HFFc6 (cell line): ENCODE results near the gene PAFAH1B1. TPM values are rescaled to one million over a fixed set of nuclear protein-coding genes. Genes with fewer than 3 reads are reported as not detected.

Source experiments
- DNase-seq: peaks from one replicate; pipeline ENCODE4 v3.0.0-alpha.2; 2018
- H3K27ac Mint-ChIP-seq: 2 replicates; pipeline ENCODE4 v1.8.0; 2020; ENCODE audit warnings: mild to moderate bottlenecking, mixed read lengths
- H3K27me3 Mint-ChIP-seq: 2 replicates; pipeline ENCODE4 v1.8.0; 2021; ENCODE audit warnings: mild to moderate bottlenecking, moderate library complexity, mixed read lengths; ENCODE audit not compliant: insufficient read depth
- H3K36me3 Mint-ChIP-seq: 2 replicates; pipeline ENCODE4 v1.8.0; 2021; ENCODE audit warnings: low read depth, mixed read lengths
- H3K4me1 Mint-ChIP-seq: 2 replicates; pipeline ENCODE4 v1.8.0; 2020; ENCODE audit warnings: low read depth, mixed read lengths
- H3K4me3 Mint-ChIP-seq: 2 replicates; pipeline ENCODE4 v1.8.0; 2020; ENCODE audit warnings: mild to moderate bottlenecking, moderate library complexity, mixed read lengths
- H3K9me3 Mint-ChIP-seq: 2 replicates; pipeline ENCODE4 v1.8.0; 2020; ENCODE audit warnings: mild to moderate bottlenecking, mixed read lengths
- total RNA-seq, 6 experiments: library from RNA; stranded (reverse); fragmentation: NEBNext Ultra II Directional; extraction: Animal tissue kit (Norgen Biotek cat#: 25700); gene quantifications; 2 replicates in 1 of 6; 3 replicates in 5 of 6; pipeline ENCODE4 v1.2.3, GENCODE V29; 2021
- TF ChIP-seq, protein P1 (sequence below): fragments of 200-600 bp; sonication (generic); IDR thresholded peaks from 2 replicates; pipeline ENCODE4 v1.5.0; 2021; ENCODE audit warnings: antibody characterized with exemption, mild to moderate bottlenecking

The PAFAH1B1 gene
- total RNA-seq, 6 experiments from 2014 or later: 159 to 186 (median 167) TPM

DNA sequence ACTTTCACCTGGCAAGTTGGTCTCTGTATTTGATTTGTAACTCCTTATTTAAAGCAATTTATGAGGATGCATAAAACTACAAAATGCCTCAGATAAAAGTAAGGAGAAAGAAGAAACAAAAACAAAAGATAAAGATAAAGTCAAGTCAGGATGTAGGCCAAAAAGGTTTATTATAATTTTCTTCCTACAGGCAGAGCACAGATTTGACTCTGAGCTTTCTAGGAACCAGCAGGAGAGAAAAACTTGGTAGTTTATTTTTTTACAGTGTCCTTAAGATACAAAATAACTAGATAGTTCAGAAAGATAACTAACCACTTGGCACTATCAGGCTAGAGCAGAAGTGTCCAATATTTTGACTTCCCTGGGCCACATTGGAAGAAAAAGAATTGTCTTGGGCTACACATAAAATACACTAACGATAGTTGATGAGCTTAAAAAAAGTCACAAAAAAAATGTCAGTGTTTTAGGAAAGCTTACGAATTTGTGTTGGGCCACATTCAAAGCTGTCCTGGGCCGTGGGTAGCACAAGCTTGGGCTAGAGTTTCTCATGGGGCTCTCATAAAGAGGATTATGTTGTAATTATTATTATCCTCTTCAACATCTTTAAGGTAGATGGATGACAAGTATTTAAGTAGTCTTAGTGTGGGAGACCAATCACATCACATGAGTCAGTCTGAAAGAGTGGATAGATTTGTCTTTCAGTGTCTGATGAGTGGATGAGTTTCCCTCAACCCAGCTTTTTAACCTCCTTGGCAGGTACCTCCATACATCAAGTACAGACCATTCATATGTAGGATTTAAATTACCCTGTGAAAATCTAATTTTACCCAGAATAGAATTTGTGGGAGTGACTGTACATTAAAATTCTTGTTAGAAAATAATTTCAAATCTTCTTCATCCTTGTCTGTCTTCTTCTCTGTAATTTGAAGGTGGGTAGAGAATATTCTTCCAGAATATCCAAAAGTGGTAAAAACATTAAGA lies 17.0 kb downstream of the PAFAH1B1 start:
- Mint-ChIP-seq H3K4me1 (peaks cover 23% of the 10 kb centered on the region), H3K4me3 (no peak overlapping the region), H3K27me3 (no peaks in the 10 kb centered on the region), H3K9me3 (no peaks in the 10 kb centered on the region), H3K27ac (no peak overlapping the region), H3K36me3 (no peaks in the 10 kb centered on the region; the same call in 1 of the 2 replicates)
- TF ChIP-seq, protein P1, sequence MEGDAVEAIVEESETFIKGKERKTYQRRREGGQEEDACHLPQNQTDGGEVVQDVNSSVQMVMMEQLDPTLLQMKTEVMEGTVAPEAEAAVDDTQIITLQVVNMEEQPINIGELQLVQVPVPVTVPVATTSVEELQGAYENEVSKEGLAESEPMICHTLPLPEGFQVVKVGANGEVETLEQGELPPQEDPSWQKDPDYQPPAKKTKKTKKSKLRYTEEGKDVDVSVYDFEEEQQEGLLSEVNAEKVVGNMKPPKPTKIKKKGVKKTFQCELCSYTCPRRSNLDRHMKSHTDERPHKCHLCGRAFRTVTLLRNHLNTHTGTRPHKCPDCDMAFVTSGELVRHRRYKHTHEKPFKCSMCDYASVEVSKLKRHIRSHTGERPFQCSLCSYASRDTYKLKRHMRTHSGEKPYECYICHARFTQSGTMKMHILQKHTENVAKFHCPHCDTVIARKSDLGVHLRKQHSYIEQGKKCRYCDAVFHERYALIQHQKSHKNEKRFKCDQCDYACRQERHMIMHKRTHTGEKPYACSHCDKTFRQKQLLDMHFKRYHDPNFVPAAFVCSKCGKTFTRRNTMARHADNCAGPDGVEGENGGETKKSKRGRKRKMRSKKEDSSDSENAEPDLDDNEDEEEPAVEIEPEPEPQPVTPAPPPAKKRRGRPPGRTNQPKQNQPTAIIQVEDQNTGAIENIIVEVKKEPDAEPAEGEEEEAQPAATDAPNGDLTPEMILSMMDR: no peak
- no peak for DNase-seq

DNA sequence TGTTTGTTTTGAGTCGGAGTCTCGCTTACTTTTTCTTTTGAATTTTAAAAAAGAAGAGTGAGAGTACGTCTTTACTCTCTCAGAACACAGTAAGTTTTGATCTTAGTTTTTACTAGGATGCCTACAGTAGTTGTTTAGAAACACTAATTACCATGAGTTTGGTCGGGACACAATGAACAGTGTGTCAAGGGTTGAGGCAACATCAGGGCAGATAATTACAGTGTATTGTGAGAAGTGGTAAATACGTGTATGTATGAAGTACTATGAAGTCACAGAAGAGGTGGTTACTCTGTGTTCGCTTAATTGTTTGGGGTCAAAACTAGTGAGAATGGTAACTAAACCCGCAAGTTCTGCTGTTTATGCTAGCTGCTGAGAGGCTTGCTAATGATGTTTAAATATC lies 18.2 kb downstream of the PAFAH1B1 start:
- TF ChIP-seq, protein P1: no peak
- peaks cover 11% of the 10 kb centered on the region for H3K36me3 Mint-ChIP-seq
- no peaks in the 10 kb centered on the region for H3K9me3 Mint-ChIP-seq
- no peaks in the 10 kb centered on the region for H3K27me3 Mint-ChIP-seq
- H3K27ac Mint-ChIP-seq: no peak overlapping the region
- H3K4me1 Mint-ChIP-seq: peaks cover 17% of the 10 kb centered on the region
- H3K4me3 Mint-ChIP-seq: no peak overlapping the region
- no peak for DNase-seq

DNA sequence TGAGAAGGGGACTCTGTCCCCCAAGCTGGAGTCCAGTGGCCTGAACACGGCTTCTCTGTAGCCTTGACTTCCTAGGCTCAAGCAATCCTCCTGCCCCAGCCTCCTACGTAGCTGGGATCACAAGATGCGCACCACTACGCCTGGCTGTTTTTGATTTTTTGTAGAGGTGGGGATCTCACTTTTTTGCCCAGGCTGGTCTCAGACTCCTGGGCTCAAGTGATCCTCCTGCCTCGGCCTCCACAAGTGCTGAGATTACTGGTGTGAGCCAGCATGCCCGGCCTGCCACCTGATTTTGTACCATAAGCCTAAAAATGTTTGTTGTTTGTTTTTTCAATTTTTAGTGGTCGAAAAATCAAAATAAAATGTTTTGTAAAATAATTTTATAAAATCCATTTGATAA lies 19.2 kb downstream of the PAFAH1B1 start:
- Mint-ChIP-seq H3K9me3 (no peaks in the 10 kb centered on the region), H3K36me3 (peaks cover 11% of the 10 kb centered on the region), H3K4me3 (no peak overlapping the region), H3K27me3 (no peaks in the 10 kb centered on the region), H3K4me1 (peaks cover 17% of the 10 kb centered on the region), H3K27ac (no peak overlapping the region)
- TF ChIP-seq, protein P1: no peak
- no peak for DNase-seq

DNA sequence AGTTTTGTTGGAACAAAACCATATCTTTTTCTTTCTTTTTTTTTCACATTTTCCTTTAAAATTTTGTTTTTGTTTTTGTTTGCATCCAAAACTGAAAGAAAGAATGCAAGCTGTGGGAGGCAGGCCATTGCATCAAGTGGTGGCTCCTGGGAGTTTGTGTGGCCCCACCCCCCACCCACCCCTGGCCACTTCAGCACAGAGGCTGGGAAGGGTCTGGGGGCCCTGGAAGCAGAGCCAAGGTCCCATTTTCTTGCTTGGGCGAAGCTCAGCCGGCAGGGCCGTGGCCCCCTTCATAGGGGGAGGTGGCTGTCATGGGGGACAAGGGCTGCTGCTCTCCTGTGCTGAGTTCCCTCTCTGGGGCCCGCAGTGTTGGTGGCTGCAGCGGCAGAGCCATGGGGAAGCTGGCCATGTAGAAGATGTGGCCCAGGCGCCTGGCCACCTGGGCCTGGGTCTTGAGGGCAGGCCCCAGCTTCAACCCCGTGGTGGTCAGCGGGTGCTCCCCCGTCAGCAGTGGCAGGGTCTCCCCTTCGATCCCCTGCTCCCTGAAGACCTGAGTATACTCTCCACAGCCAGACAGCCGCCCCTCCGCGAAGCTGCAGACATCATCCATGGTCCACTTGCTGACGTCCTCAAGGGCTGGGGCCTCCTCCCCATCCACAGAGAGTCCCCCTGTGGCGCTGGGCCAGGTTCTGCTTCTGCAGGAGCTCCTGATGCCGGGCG lies 19.8 kb downstream of the PAFAH1B1 start:
- TF ChIP-seq, protein P1: no peak
- Mint-ChIP-seq H3K27me3 (no peaks in the 10 kb centered on the region), H3K4me3 (no peak overlapping the region), H3K9me3 (no peaks in the 10 kb centered on the region), H3K36me3 (peaks cover 11% of the 10 kb centered on the region), H3K27ac (no peak overlapping the region), H3K4me1 (peaks cover 17% of the 10 kb centered on the region)
- no peak for DNase-seq

DNA sequence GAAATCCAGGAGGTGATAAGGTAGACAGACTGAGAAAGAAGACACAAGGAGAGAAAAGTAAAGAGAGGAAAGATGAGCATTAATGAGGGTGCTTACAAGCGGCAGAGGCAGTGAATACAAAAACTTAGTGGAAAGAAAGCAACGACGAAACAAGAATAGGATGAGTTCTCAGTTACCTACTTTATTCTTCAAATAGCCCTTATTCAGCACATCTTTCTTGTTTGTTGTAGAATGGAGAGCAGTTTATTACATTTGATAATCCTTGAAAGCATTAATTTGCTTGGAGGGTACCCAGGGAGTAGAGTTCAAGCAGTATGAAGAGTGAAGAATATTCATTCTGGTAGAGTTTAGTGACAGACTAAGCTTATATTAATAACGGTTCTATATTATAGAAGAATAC lies 22.4 kb downstream of the PAFAH1B1 start:
- H3K36me3 Mint-ChIP-seq: peaks cover 12% of the 10 kb centered on the region

More for the DNA sequence above, 22.4 kb downstream of the PAFAH1B1 start:
- Mint-ChIP-seq H3K9me3 (no peaks in the 10 kb centered on the region), H3K27me3 (no peaks in the 10 kb centered on the region), H3K27ac (no peak overlapping the region), H3K4me3 (no peak overlapping the region), H3K4me1 (peaks cover 7% of the 10 kb centered on the region; the same call in 1 of the 2 replicates)
- DNase-seq: no peak
- TF ChIP-seq, protein P1: no peak
